Upper lobe of left lung (tissue), 6 donors: Measurements from ENCODE around the gene RNF19B. TPM values are rescaled to one million over a fixed set of nuclear protein-coding genes. Genes with fewer than 3 reads are reported as not detected.

Experiments used
- ATAC-seq, 2 donors: fragments of 200-7000 bp; cut with Tn5 transposase; one replicate each; pipeline ENCODE4 v1.9.1; 2022; ENCODE audit warnings: mild to moderate bottlenecking in 2 of 2, moderate library complexity in 2 of 2; ENCODE audit not compliant: low FRiP score in 2 of 2
- DNase-seq, 2 donors: peaks; one replicate each; pipeline ENCODE4 v3.0.0-alpha.2; 2019 to 2020
- H3K27ac ChIP-seq, 4 donors: fragments of 200-600 bp; sonication (generic); one replicate each; pipeline ENCODE4 v1.5.1; 2016 to 2019
- H3K27me3 ChIP-seq, 4 donors: fragments of 200-600 bp; sonication (generic); one replicate each; pipeline ENCODE4 v1.5.1; 2017 to 2019
- H3K36me3 ChIP-seq, 4 donors: fragments of 200-600 bp; sonication (generic); one replicate each; pipeline ENCODE4 v1.5.1; 2016 to 2019
- H3K4me1 ChIP-seq, 4 donors: fragments of 200-600 bp; sonication (generic); one replicate each; pipeline ENCODE4 v1.5.1; 2018 to 2019
- H3K4me3 ChIP-seq, 4 donors: fragments of 200-600 bp; sonication (generic); one replicate each; pipeline ENCODE4 v1.5.1; 2017 to 2019; ENCODE audit warnings: mild to moderate bottlenecking in 2 of 4, moderate library complexity in 1 of 4
- H3K9me3 ChIP-seq, 4 donors: fragments of 200-600 bp; sonication (generic); one replicate each; pipeline ENCODE4 v1.5.1; 2018 to 2019
- CTCF ChIP-seq, 6 experiments: fragments of 450-650 bp in 4 of 6; fragments of 200-600 bp in 2 of 6; sonication (generic) in 2 of 6; IDR thresholded peaks; one replicate each; pipeline ENCODE4 v1.5.1; 2016 to 2019; ENCODE audit warnings: antibody characterized with exemption in 6 of 6
- EP300 ChIP-seq, 4 donors: sonication (generic); formaldehyde crosslinking; IDR thresholded peaks; one replicate each; pipeline ENCODE4 v1.5.1; 2017; ENCODE audit warnings: antibody characterized with exemption in 4 of 4, control low read depth in 2 of 4
- POLR2A ChIP-seq, 4 donors: fragments of 450-650 bp; IDR thresholded peaks; one replicate each; pipeline ENCODE4 v1.5.1; 2016 to 2017; ENCODE audit warnings: antibody characterized with exemption in 4 of 4, mild to moderate bottlenecking in 2 of 4
- POLR2AphosphoS5 ChIP-seq, 2 donors: sonication (generic); formaldehyde crosslinking; IDR thresholded peaks; one replicate each; pipeline ENCODE4 v1.5.1; 2017; ENCODE audit warnings: antibody characterized with exemption in 2 of 2
- WGBS, 2 donors: methylation state at CpG; one replicate each; pipeline ENCODE4 v1.1.5; 2017 to 2018; 5-methylcytosine and 5-hydroxymethylcytosine counted together
- total RNA-seq, 6 donors: library from RNA; depleted of rRNA in 4 of 6; stranded (reverse); fragments of >200 nt in 4 of 6; gene quantifications; one replicate each; pipeline versions ENCODE4 v1.1.0 to v1.2.1, GENCODE V29; 2016 to 2021
- donor health status: DM: no; HTN: no; CAD: no; lungs with moderate emphysema.
- donor health status: DM: no; HTN: yes; CAD: no; lungs with severe emphysema.

RNF19B gene
- total RNA-seq, 6 donors from 2014 or later = 28.7 to 44.5 (median 37.4) TPM

GRCh38 chr1:32944180-32944579 is 20.4 kb downstream of the RNF19B start:
- DNase-seq (no peak), ATAC-seq (no peak)
- H3K27me3 ChIP-seq = no peaks in the 10 kb centered on the region
- H3K36me3 ChIP-seq = peaks cover 27 to 90% (median 64%) of the 10 kb centered on the region in 4 donors
- peaks cover 10 to 30% (median 23%) of the 10 kb centered on the region in 4 donors for H3K4me1 ChIP-seq
- TF ChIP-seq POLR2A (IDR thresholded peaks at IDR 0.05) (no peak), CTCF (IDR thresholded peaks at IDR 0.05) (no peak), POLR2AphosphoS5 (IDR thresholded peaks at IDR 0.05) (no peak), EP300 (IDR thresholded peaks at IDR 0.05) (no peak)
- no peak overlapping the region for H3K27ac ChIP-seq
- H3K4me3 ChIP-seq = no peak overlapping the region
- no peaks in the 10 kb centered on the region for H3K9me3 ChIP-seq

GRCh38 chr1:32939655-32940371 is 24.8 kb downstream of the RNF19B start:
- ATAC-seq = peak; percentile 68 to 91
- Histone ChIP-seq H3K27me3 (no peaks in the 10 kb centered on the region), H3K27ac (peak overlapping the region in 2 of 4 donors; percentile 5 to 18), H3K4me1 (peaks cover 0 to 17% (median 14%) of the 10 kb centered on the region in 4 donors), H3K9me3 (no peaks in the 10 kb centered on the region), H3K4me3 (no peak overlapping the region), H3K36me3 (peaks cover 19 to 92% (median 63%) of the 10 kb centered on the region in 4 donors)
- peak in 1 of 4 donors; percentile 35 for TF ChIP-seq POLR2A (IDR thresholded peaks at IDR 0.05)
- no peak for TF ChIP-seq CTCF (IDR thresholded peaks at IDR 0.05)
- WGBS, 2 donors = 75 to 89% methylated on average over 3 to 4 of the region's 4 CpGs
- peak in 1 of 2 donors; percentile 35 for DNase-seq

DNA sequence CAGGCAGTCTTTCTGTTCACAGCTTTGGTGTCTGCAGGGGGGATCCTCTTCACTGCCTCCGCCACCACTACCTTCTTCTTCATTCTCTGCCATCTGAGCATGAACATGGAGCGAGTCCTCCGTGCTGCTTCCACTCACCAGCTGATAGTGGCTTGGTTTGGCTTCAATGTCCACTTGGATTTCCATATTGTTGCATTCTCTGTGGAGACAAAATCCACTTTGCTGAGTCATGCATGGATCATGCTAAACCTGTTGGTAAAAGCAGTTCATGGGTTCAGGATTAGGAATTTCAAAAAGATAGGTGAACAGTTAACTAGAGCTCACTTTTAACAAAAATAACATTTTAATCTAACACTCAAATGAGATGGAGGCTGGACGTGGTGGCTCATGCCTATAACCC is 27.5 kb downstream of the RNF19B start:
- H3K27ac ChIP-seq = no peak overlapping the region
- H3K4me1 ChIP-seq = peaks cover 10 to 29% (median 23%) of the 10 kb centered on the region in 4 donors
- peaks cover 6 to 65% (median 40%) of the 10 kb centered on the region in 4 donors for H3K36me3 ChIP-seq
- TF ChIP-seq POLR2A (IDR thresholded peaks at IDR 0.05) (no peak), EP300 (IDR thresholded peaks at IDR 0.05) (no peak), POLR2AphosphoS5 (IDR thresholded peaks at IDR 0.05) (no peak), CTCF (IDR thresholded peaks at IDR 0.05) (no peak)
- WGBS, 2 donors = 97% methylated on average over 4 of the region's 4 CpGs
- DNase-seq = no peak
- H3K27me3 ChIP-seq = no peaks in the 10 kb centered on the region
- no peak overlapping the region for H3K4me3 ChIP-seq
- no peaks in the 10 kb centered on the region for H3K9me3 ChIP-seq
- no peak for ATAC-seq

DNA sequence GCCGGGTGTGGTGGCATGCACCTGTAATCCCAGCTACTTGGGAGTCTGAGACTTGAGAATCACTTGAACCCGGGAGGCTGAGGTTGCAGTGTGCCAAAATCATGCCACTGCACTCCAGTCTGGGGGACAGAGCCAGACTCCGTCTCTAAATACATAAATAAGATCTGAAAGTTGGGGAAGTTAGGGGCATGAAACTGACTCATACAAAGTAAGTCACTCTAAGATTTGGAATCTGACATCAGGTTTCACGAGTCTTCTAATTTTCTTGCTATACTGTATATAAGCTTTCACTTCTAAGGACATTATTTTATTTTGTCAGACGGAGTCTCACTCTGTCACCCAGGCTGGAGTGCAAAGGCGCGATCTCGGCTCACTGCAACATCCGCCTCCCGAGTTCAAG is 30.1 kb downstream of the RNF19B start:
- H3K27ac ChIP-seq = no peak overlapping the region

More for the DNA sequence above, 30.1 kb downstream of the RNF19B start:
- no peak for ATAC-seq
- no peak overlapping the region for H3K4me3 ChIP-seq
- TF ChIP-seq CTCF (IDR thresholded peaks at IDR 0.05) (no peak), POLR2AphosphoS5 (IDR thresholded peaks at IDR 0.05) (no peak), EP300 (IDR thresholded peaks at IDR 0.05) (no peak), POLR2A (IDR thresholded peaks at IDR 0.05) (no peak)
- peaks cover 10 to 18% (median 15%) of the 10 kb centered on the region in 4 donors for H3K4me1 ChIP-seq
- no peak for DNase-seq
- H3K36me3 ChIP-seq = peaks cover 3 to 39% (median 22%) of the 10 kb centered on the region in 4 donors
- 91 to 92% methylated on average over 10 of the region's 10 CpGs for WGBS, 2 donors
- H3K9me3 ChIP-seq = no peaks in the 10 kb centered on the region
- H3K27me3 ChIP-seq = no peaks in the 10 kb centered on the region
